ENCODE measurements around the gene CAPG. TPM values are rescaled to one million over a fixed set of nuclear protein-coding genes. Genes with fewer than 3 reads are reported as not detected.
"Not testable (repeated sequence)": the region's sequence is repeated elsewhere in the genome, so short reads cannot be mapped to it uniquely, and the experiment has no call there.

Gene CAPG
- total RNA-seq, 1 donor from 2014 or later: 165 TPM

DNA sequence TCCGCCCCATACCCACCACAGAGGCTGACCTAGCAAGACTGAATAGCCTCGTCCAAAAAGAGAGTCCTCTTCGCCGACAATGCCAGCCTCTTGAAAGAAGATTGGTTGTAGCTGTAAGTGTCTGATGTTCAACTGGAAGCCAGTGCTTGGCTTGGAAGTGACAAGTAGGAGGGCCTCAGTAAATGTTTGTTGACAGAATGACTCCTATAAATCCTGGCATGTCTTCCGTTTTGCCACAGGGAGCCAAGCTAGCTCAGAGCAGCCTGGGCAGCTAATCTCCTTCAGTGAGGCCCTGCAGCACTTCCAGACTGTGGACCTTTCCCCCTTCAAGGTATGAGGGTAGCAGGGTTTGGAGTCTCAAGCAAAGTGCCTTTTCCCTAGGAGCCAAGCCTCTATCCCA is 40.7 kb downstream of the CAPG start:
- TF ChIP-seq POLR2AphosphoS5 (IDR thresholded peaks at IDR 0.05; ENCODE audit: insufficient read depth in 1 of 2, low read depth in 1 of 2) (no peak), POLR2A (IDR thresholded peaks at IDR 0.05) (no peak)
- TF ChIP-seq, protein P1, sequence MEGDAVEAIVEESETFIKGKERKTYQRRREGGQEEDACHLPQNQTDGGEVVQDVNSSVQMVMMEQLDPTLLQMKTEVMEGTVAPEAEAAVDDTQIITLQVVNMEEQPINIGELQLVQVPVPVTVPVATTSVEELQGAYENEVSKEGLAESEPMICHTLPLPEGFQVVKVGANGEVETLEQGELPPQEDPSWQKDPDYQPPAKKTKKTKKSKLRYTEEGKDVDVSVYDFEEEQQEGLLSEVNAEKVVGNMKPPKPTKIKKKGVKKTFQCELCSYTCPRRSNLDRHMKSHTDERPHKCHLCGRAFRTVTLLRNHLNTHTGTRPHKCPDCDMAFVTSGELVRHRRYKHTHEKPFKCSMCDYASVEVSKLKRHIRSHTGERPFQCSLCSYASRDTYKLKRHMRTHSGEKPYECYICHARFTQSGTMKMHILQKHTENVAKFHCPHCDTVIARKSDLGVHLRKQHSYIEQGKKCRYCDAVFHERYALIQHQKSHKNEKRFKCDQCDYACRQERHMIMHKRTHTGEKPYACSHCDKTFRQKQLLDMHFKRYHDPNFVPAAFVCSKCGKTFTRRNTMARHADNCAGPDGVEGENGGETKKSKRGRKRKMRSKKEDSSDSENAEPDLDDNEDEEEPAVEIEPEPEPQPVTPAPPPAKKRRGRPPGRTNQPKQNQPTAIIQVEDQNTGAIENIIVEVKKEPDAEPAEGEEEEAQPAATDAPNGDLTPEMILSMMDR (IDR thresholded peaks at IDR 0.05): no peak
- Histone ChIP-seq H3K9me3 (no peaks in the 10 kb centered on the region), H3K27me3 (no peaks in the 10 kb centered on the region), H3K4me3 (no peak overlapping the region), H3K36me3 (peaks cover 0 to 9% of the 10 kb centered on the region in 2 donors), H3K27ac (no peak overlapping the region), H3K4me1 (no peaks in the 10 kb centered on the region)
- DNase-seq (ENCODE audit: extremely low spot score in 2 of 2): no peak
- intact Hi-C loops (cut with DNase I): no loop called here

DNA sequence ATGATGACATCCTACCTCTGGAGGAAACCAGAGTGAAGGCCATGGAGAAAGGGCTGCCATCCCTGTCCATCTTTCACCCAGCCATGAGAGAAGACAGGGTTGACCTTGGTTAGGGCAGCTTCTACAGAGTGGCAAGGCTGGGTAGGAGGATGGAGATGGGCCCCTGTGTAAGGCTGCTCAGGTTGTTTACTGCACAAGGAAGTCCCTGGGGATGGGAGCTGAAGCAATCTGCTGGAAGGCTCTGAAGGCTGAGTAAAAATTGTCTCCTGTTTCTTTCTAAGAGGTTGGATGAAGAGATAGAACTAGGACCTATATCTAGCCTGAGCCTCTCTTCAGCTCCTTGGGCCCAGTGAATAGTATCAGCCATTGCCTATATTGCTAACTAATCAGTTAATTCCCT is 41.2 kb downstream of the CAPG start:
- Histone ChIP-seq H3K4me3 (no peak overlapping the region), H3K9me3 (no peaks in the 10 kb centered on the region), H3K36me3 (peaks cover 0 to 9% of the 10 kb centered on the region in 2 donors), H3K27ac (no peak overlapping the region), H3K4me1 (no peaks in the 10 kb centered on the region), H3K27me3 (no peaks in the 10 kb centered on the region)
- intact Hi-C loops (cut with DNase I): no loop called here
- no peak for DNase-seq (ENCODE audit: extremely low spot score in 2 of 2)
- TF ChIP-seq POLR2AphosphoS5 (IDR thresholded peaks at IDR 0.05; ENCODE audit: insufficient read depth in 1 of 2, low read depth in 1 of 2): no peak
- TF ChIP-seq, protein P1 (IDR thresholded peaks at IDR 0.05): no peak
- TF ChIP-seq POLR2A (IDR thresholded peaks at IDR 0.05): no peak

DNA sequence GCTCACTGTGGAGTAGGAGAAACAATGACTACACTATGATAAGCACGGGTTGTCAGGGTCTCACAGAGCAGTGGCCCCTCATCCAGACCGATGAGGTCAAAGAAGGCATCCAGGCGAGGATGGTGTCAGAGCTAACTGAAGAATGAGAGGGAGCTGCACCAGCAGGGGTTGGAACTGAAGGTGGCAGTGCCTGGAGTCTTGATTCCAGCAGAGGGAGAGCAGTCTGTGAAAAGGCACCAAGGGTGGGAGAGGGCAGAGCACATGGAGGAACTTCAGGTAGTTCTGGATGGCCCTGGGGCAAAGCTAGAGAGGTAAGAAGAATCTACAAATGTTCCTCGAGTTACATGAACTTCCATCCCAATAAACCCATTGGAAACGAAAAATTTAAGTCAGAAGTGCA is 43.0 kb downstream of the CAPG start:
- Histone ChIP-seq H3K27ac (no peak overlapping the region), H3K27me3 (no peaks in the 10 kb centered on the region), H3K36me3 (peaks cover 0 to 23% of the 10 kb centered on the region in 2 donors), H3K9me3 (no peaks in the 10 kb centered on the region), H3K4me1 (no peaks in the 10 kb centered on the region), H3K4me3 (no peak overlapping the region)
- DNase-seq (ENCODE audit: extremely low spot score in 2 of 2): no peak
- TF ChIP-seq, protein P1 (IDR thresholded peaks at IDR 0.05): no peak
- intact Hi-C loops (cut with DNase I): no loop called here

DNA sequence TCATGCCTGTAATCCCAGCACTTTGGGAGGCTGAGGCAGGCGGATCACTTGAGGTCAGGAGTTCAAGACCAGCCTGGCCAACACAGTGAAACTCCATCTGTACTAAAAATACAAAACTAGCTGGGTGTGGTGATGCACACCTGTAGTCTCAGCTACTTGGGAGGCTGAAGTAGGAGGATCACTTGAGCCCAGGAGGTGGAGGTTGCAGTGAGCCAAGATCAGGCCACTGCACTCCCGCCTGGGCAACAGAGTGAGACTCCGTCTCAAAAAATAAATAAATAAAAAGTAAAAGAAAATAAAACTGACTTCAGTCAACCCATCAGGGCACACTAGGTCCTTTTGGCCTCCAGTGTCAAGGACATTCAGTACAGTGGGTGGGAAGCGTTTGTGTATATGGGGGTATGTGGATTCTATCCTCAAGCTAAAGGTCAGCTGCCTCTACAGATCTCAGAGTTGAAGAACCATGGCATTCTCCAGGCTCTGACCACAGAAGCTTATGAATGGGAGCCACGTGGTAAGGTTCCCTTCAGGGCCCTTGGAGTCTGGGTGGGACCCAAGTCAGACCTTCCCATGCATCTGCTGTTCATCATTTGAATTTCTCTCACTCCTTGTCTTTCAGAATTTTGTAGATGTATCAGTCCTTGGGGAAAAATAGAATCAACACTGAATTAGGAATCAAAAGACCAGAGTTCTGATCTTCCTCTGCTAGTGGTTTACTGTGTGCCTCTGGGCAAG is 47.3 kb downstream of the CAPG start:
- H3K27ac ChIP-seq; H3K27me3 ChIP-seq; H3K9me3 ChIP-seq; H3K4me3 ChIP-seq; DNase-seq (ENCODE audit: extremely low spot score in 2 of 2); intact Hi-C loops (cut with DNase I); H3K4me1 ChIP-seq: not testable (repeated sequence)
- H3K36me3 ChIP-seq: peaks cover 0 to 31% of the 10 kb centered on the region in 2 donors

DNA sequence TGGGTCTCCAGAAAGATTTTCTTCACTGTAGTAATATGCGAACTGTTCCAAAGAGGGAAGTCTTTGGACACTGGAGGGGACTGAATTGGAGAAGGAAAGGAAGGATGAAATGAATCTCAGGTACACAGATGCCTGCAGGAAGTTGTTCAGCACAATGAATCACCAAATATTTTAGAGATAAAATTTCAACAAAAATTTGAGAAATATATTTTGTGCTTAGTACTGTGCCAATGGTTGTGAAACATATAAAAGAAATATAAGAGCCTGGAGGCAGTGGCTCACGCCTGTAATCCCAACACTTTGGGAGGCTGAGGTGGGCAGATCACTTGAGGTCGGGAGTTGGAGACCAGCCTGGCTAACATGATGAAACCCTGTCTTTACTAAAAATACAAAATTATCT is 52.4 kb downstream of the CAPG start:
- H3K36me3 ChIP-seq: peaks cover 0 to 30% of the 10 kb centered on the region in 2 donors
- no peak overlapping the region for H3K27ac ChIP-seq
- H3K4me1 ChIP-seq: peaks cover 23% of the 10 kb centered on the region
- intact Hi-C loops (cut with DNase I): no loop called here
- no peak for DNase-seq (ENCODE audit: extremely low spot score in 2 of 2)
- H3K9me3 ChIP-seq: no peaks in the 10 kb centered on the region
- TF ChIP-seq, protein P1 (IDR thresholded peaks at IDR 0.05): no peak
- no peak for TF ChIP-seq POLR2AphosphoS5 (IDR thresholded peaks at IDR 0.05; ENCODE audit: insufficient read depth in 1 of 2, low read depth in 1 of 2)
- TF ChIP-seq POLR2A (IDR thresholded peaks at IDR 0.05): no peak
- H3K27me3 ChIP-seq: no peaks in the 10 kb centered on the region
- no peak overlapping the region for H3K4me3 ChIP-seq

Data from vagina (tissue), 2 donors.